ENCODE data around the gene CCDC102A.

DNA sequence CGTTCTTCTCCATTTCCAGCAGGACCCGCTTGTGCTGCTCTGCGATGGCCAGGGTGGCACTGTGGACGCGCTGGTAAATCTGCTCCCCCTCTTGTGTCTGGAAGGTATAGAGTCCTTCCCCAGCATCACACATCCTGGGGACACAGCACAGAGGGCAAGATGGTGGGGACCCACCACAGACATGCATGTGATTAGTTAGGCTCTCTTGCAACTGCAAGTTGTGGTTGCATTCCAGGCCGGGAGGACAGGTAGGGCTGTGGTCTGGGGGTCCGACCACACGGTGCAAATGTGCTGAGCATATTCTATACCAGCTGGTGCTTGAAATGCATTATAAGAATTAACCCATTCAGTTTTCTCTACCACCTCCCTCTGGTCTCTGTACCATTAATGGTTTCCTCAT lies 62.5 kb downstream of the CCDC102A start:
- TF ChIP-seq, protein P1, sequence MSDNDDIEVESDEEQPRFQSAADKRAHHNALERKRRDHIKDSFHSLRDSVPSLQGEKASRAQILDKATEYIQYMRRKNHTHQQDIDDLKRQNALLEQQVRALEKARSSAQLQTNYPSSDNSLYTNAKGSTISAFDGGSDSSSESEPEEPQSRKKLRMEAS (IDR thresholded peaks at IDR 0.05), result no peak
- TF ChIP-seq EP300 (IDR thresholded peaks at IDR 0.05; ENCODE audit: borderline replicate concordance), result no peak
- TF ChIP-seq TCF12 (IDR thresholded peaks at IDR 0.05; ENCODE audit: low read depth), result no peak
- TF ChIP-seq REST (IDR thresholded peaks at IDR 0.05; ENCODE audit: low read depth), result no peak
- no peak for TF ChIP-seq ZBTB7A (IDR thresholded peaks at IDR 0.05; ENCODE audit: low read depth)
- no peak for TF ChIP-seq CREB1 (IDR thresholded peaks at IDR 0.05; ENCODE audit: low read depth)
- no peak for TF ChIP-seq EGR1 (IDR thresholded peaks at IDR 0.05)
- TF ChIP-seq CEBPB (IDR thresholded peaks at IDR 0.05), result no peak
